Measurements from ENCODE around the gene GNAS-AS1.
"Not testable (repeated sequence)": the region's sequence is repeated elsewhere in the genome, so short reads cannot be mapped to it uniquely, and the experiment has no call there.

The GNAS-AS1 gene

GRCh38 chr20:58838174-58838573 lies 12.5 kb downstream of the GNAS-AS1 start:
- no peak for TF ChIP-seq CTCF (IDR thresholded peaks at IDR 0.05; ENCODE audit: control insufficient read depth, insufficient read depth, low read depth, low read length, missing control alignments)
- H3K4me3 ChIP-seq (ENCODE audit: control insufficient read depth, low read depth, low read length), result no peak overlapping the region
- DNase-seq (ENCODE audit: low read depth), result no peak

GRCh38 chr20:58837717-58838116 lies 13.0 kb downstream of the GNAS-AS1 start:
- DNase-seq (ENCODE audit: low read depth), result no peak
- TF ChIP-seq CTCF (IDR thresholded peaks at IDR 0.05; ENCODE audit: control insufficient read depth, insufficient read depth, low read depth, low read length, missing control alignments), result no peak
- no peak overlapping the region for H3K4me3 ChIP-seq (ENCODE audit: control insufficient read depth, low read depth, low read length)

- no peak overlapping the region for H3K4me3 ChIP-seq (ENCODE audit: control insufficient read depth, low read depth, low read length)
- no peak for TF ChIP-seq CTCF (IDR thresholded peaks at IDR 0.05; ENCODE audit: control insufficient read depth, insufficient read depth, low read depth, low read length, missing control alignments)
- DNase-seq (ENCODE audit: low read depth), result no peak
Measured at GRCh38 chr20:58836616-58837204, 14.0 kb downstream of the GNAS-AS1 start.

GRCh38 chr20:58835231-58835630 lies 15.5 kb downstream of the GNAS-AS1 start:
- TF ChIP-seq CTCF (IDR thresholded peaks at IDR 0.05; ENCODE audit: control insufficient read depth, insufficient read depth, low read depth, low read length, missing control alignments), result no peak
- DNase-seq (ENCODE audit: low read depth), result no peak
- H3K4me3 ChIP-seq (ENCODE audit: control insufficient read depth, low read depth, low read length), result no peak overlapping the region

- no peak for DNase-seq (ENCODE audit: low read depth)
- H3K4me3 ChIP-seq (ENCODE audit: control insufficient read depth, low read depth, low read length), result no peak overlapping the region
- TF ChIP-seq CTCF (IDR thresholded peaks at IDR 0.05; ENCODE audit: control insufficient read depth, insufficient read depth, low read depth, low read length, missing control alignments), result no peak
Measured at GRCh38 chr20:58833921-58834320, 16.8 kb downstream of the GNAS-AS1 start.

GRCh38 chr20:58832457-58832856 lies 18.2 kb downstream of the GNAS-AS1 start:
- DNase-seq (ENCODE audit: low read depth), result no peak
- H3K4me3 ChIP-seq (ENCODE audit: control insufficient read depth, low read depth, low read length), result no peak overlapping the region
- no peak for TF ChIP-seq CTCF (IDR thresholded peaks at IDR 0.05; ENCODE audit: control insufficient read depth, insufficient read depth, low read depth, low read length, missing control alignments)

GRCh38 chr20:58829531-58829941 lies 21.2 kb downstream of the GNAS-AS1 start:
- DNase-seq (ENCODE audit: low read depth), result no peak
- H3K4me3 ChIP-seq (ENCODE audit: control insufficient read depth, low read depth, low read length), result no peak overlapping the region
- no peak for TF ChIP-seq CTCF (IDR thresholded peaks at IDR 0.05; ENCODE audit: control insufficient read depth, insufficient read depth, low read depth, low read length, missing control alignments)

GRCh38 chr20:58828804-58829203 lies 21.9 kb downstream of the GNAS-AS1 start:
- H3K4me3 ChIP-seq (ENCODE audit: control insufficient read depth, low read depth, low read length); DNase-seq (ENCODE audit: low read depth): not testable (repeated sequence)
